Mononuclear cell (primary cell): ENCODE results near the gene CCSAP. TPM values are rescaled to one million over a fixed set of nuclear protein-coding genes. Genes with fewer than 3 reads are reported as not detected.

Experiments
- H3K27me3 ChIP-seq: 2 replicates; pipeline ENCODE4 v1.6.0; 2011; ENCODE audit warnings: low read length, control low read depth; ENCODE audit not compliant: insufficient read depth
- H3K4me1 ChIP-seq: 2 replicates; pipeline ENCODE4 v1.5.1; 2011; ENCODE audit warnings: mild to moderate bottlenecking, low read length, control low read depth; ENCODE audit not compliant: insufficient read depth
- H3K4me3 ChIP-seq: 2 replicates; pipeline ENCODE4 v1.5.1; 2011; ENCODE audit warnings: mild to moderate bottlenecking, low read length, moderate library complexity
- H3K9me3 ChIP-seq: 2 replicates; pipeline ENCODE4 v1.5.1; 2011; ENCODE audit warnings: low read depth, mild to moderate bottlenecking, control low read depth, low read length
- total RNA-seq: library from RNA; depleted of rRNA; stranded (reverse); fragments of >200 nt; gene quantifications from one replicate; pipeline ENCODE4 v1.2.3, GENCODE V29; 2012

Gene CCSAP
- total RNA-seq, 1 donor, result 21.1 TPM

- Histone ChIP-seq H3K9me3 (no peaks in the 10 kb centered on the region), H3K4me1 (no peaks in the 10 kb centered on the region), H3K27me3 (peaks cover 10% of the 10 kb centered on the region), H3K4me3 (no peak overlapping the region)
These were observed 31.6 kb upstream of the CCSAP start for GRCh38 chr1:229374485-229374884.

- Histone ChIP-seq H3K4me3 (no peak overlapping the region), H3K4me1 (no peaks in the 10 kb centered on the region), H3K27me3 (peaks cover 10% of the 10 kb centered on the region), H3K9me3 (no peaks in the 10 kb centered on the region)
These were observed 30.5 kb upstream of the CCSAP start for GRCh38 chr1:229373395-229373794.

- no peak overlapping the region for H3K4me3 ChIP-seq
- peaks cover 10% of the 10 kb centered on the region for H3K27me3 ChIP-seq
- no peaks in the 10 kb centered on the region for H3K9me3 ChIP-seq
- H3K4me1 ChIP-seq, result no peaks in the 10 kb centered on the region
These were observed 29.4 kb upstream of the CCSAP start for GRCh38 chr1:229372251-229372650.

- Histone ChIP-seq H3K27me3 (peaks cover 10% of the 10 kb centered on the region), H3K4me1 (no peaks in the 10 kb centered on the region), H3K9me3 (no peaks in the 10 kb centered on the region), H3K4me3 (no peak overlapping the region)
These were observed 28.8 kb upstream of the CCSAP start for GRCh38 chr1:229371624-229372023.

- Histone ChIP-seq H3K4me3 (no peak overlapping the region), H3K9me3 (peaks cover 4% of the 10 kb centered on the region), H3K4me1 (no peaks in the 10 kb centered on the region), H3K27me3 (peaks cover 10% of the 10 kb centered on the region)
These were observed 27.8 kb upstream of the CCSAP start for GRCh38 chr1:229370601-229371021.

- no peaks in the 10 kb centered on the region for H3K4me1 ChIP-seq
- H3K4me3 ChIP-seq, result no peak overlapping the region
- peaks cover 10% of the 10 kb centered on the region for H3K27me3 ChIP-seq
- peaks cover 4% of the 10 kb centered on the region for H3K9me3 ChIP-seq
These were observed 25.5 kb upstream of the CCSAP start for GRCh38 chr1:229368347-229368746.

GRCh38 chr1:229365569-229365968, 22.7 kb upstream of the CCSAP start:
- Histone ChIP-seq H3K27me3 (peaks cover 9% of the 10 kb centered on the region), H3K4me3 (no peak overlapping the region), H3K4me1 (no peaks in the 10 kb centered on the region), H3K9me3 (peaks cover 4% of the 10 kb centered on the region)

GRCh38 chr1:229364207-229365065, 21.6 kb upstream of the CCSAP start:
- Histone ChIP-seq H3K4me1 (no peaks in the 10 kb centered on the region), H3K4me3 (no peak overlapping the region), H3K27me3 (peaks cover 10% of the 10 kb centered on the region), H3K9me3 (peaks cover 4% of the 10 kb centered on the region)

- peaks cover 4% of the 10 kb centered on the region for H3K9me3 ChIP-seq
- no peaks in the 10 kb centered on the region for H3K4me1 ChIP-seq
- H3K27me3 ChIP-seq, result peaks cover 10% of the 10 kb centered on the region
- no peak overlapping the region for H3K4me3 ChIP-seq
These were observed 20.9 kb upstream of the CCSAP start for GRCh38 chr1:229363723-229364122.

GRCh38 chr1:229360420-229360819, 17.6 kb upstream of the CCSAP start:
- Histone ChIP-seq H3K27me3 (peaks cover 19% of the 10 kb centered on the region), H3K4me3 (no peak overlapping the region), H3K9me3 (no peaks in the 10 kb centered on the region), H3K4me1 (no peaks in the 10 kb centered on the region)

- Histone ChIP-seq H3K9me3 (peaks cover 10% of the 10 kb centered on the region), H3K27me3 (peaks cover 38% of the 10 kb centered on the region), H3K4me3 (no peak overlapping the region), H3K4me1 (no peaks in the 10 kb centered on the region)
These were observed 12.8 kb upstream of the CCSAP start for GRCh38 chr1:229355661-229356060.

- Histone ChIP-seq H3K27me3 (peaks cover 31% of the 10 kb centered on the region), H3K4me3 (no peak overlapping the region), H3K4me1 (no peaks in the 10 kb centered on the region), H3K9me3 (peaks cover 10% of the 10 kb centered on the region)
These were observed 11.4 kb upstream of the CCSAP start for GRCh38 chr1:229354226-229354625.

GRCh38 chr1:229352975-229353374, 10.1 kb upstream of the CCSAP start:
- H3K4me3 ChIP-seq, result no peak overlapping the region
- H3K27me3 ChIP-seq, result peaks cover 31% of the 10 kb centered on the region
- peaks cover 10% of the 10 kb centered on the region for H3K9me3 ChIP-seq
- no peaks in the 10 kb centered on the region for H3K4me1 ChIP-seq

GRCh38 chr1:229349463-229350385, 6.9 kb upstream of the CCSAP start:
- Histone ChIP-seq H3K4me1 (no peaks in the 10 kb centered on the region), H3K9me3 (peaks cover 9% of the 10 kb centered on the region), H3K27me3 (peaks cover 17% of the 10 kb centered on the region), H3K4me3 (no peak overlapping the region)

- Histone ChIP-seq H3K9me3 (no peaks in the 10 kb centered on the region), H3K4me3 (no peak overlapping the region), H3K27me3 (no peaks in the 10 kb centered on the region), H3K4me1 (peaks cover 14% of the 10 kb centered on the region)
These were observed 4.7 kb upstream of the CCSAP start for GRCh38 chr1:229347528-229347927.
